Cardiac muscle cell (in vitro differentiated cells and primary cell): ENCODE measurements around the gene SKOR1. TPM values are rescaled to one million over a fixed set of nuclear protein-coding genes. Genes with fewer than 3 reads are reported as not detected.
A peak's percentile ranks its signal among the peaks of the same experiment; 100 is the strongest.

Experiments
- DNase-seq, 2 donors: peaks; one replicate each; pipeline versions ENCODE4 v3.0.0 to v3.0.0-alpha.2; 2010 to 2017; ENCODE audit warnings: low read depth in 1 of 2, low spot score in 1 of 2
- H3K27ac ChIP-seq: fragments of 200-600 bp; sonication (generic); 2 replicates; pipeline ENCODE4 v1.5.1; 2016
- H3K27me3 ChIP-seq: fragments of 200-600 bp; sonication (generic); 2 replicates; pipeline ENCODE4 v1.6.0; 2016; ENCODE audit warnings: control low read depth
- H3K36me3 ChIP-seq: fragments of 200-600 bp; sonication (generic); 2 replicates; pipeline ENCODE4 v1.5.1; 2016; ENCODE audit warnings: control low read depth
- H3K4me1 ChIP-seq: fragments of 200-600 bp; sonication (generic); 2 replicates; pipeline ENCODE4 v1.8.1; 2017; ENCODE audit warnings: low read depth, mild to moderate bottlenecking, mixed run types
- H3K4me3 ChIP-seq: fragments of 200-600 bp; sonication (generic); 2 replicates; pipeline ENCODE4 v1.5.1; 2016; ENCODE audit warnings: mild to moderate bottlenecking
- H3K9me3 ChIP-seq: fragments of 200-600 bp; sonication (generic); 2 replicates; pipeline ENCODE4 v1.5.1; 2017; ENCODE audit warnings: low read depth, mild to moderate bottlenecking, control low read depth
- polyA plus RNA-seq: library from polyadenylated mRNA; unstranded; fragments of >200 nt; fragmentation: Nextera tagmentation; extraction: Ambion mirVana; gene quantifications from 2 replicates; pipeline ENCODE4 v1.2.1, GENCODE V29; 2016
- total RNA-seq: library from RNA; depleted of rRNA; stranded (reverse); fragments of >200 nt; gene quantifications from 2 replicates; pipeline ENCODE4 v1.2.3, GENCODE V29; 2016
- TF ChIP-seq, protein P1 (sequence below): IDR thresholded peaks from 2 replicates; pipeline ENCODE4 v1.5.1; 2012; ENCODE audit warnings: low read depth, mild to moderate bottlenecking, low read length

SKOR1 gene
- total and polyA plus RNA-seq, 2 experiments from 2014 or later: 1.1 TPM; not detected in 1

- Histone ChIP-seq H3K4me1 (peaks cover 12% of the 10 kb centered on the region), H3K9me3 (no peaks in the 10 kb centered on the region), H3K27me3 (peaks cover 100% of the 10 kb centered on the region), H3K27ac (no peak overlapping the region), H3K36me3 (no peaks in the 10 kb centered on the region), H3K4me3 (no peak overlapping the region)
- TF ChIP-seq, protein P1, sequence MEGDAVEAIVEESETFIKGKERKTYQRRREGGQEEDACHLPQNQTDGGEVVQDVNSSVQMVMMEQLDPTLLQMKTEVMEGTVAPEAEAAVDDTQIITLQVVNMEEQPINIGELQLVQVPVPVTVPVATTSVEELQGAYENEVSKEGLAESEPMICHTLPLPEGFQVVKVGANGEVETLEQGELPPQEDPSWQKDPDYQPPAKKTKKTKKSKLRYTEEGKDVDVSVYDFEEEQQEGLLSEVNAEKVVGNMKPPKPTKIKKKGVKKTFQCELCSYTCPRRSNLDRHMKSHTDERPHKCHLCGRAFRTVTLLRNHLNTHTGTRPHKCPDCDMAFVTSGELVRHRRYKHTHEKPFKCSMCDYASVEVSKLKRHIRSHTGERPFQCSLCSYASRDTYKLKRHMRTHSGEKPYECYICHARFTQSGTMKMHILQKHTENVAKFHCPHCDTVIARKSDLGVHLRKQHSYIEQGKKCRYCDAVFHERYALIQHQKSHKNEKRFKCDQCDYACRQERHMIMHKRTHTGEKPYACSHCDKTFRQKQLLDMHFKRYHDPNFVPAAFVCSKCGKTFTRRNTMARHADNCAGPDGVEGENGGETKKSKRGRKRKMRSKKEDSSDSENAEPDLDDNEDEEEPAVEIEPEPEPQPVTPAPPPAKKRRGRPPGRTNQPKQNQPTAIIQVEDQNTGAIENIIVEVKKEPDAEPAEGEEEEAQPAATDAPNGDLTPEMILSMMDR: no peak
- no peak for DNase-seq
Observed at GRCh38 chr15:67828278-67828968, 3.1 kb downstream of the SKOR1 start.

DNA sequence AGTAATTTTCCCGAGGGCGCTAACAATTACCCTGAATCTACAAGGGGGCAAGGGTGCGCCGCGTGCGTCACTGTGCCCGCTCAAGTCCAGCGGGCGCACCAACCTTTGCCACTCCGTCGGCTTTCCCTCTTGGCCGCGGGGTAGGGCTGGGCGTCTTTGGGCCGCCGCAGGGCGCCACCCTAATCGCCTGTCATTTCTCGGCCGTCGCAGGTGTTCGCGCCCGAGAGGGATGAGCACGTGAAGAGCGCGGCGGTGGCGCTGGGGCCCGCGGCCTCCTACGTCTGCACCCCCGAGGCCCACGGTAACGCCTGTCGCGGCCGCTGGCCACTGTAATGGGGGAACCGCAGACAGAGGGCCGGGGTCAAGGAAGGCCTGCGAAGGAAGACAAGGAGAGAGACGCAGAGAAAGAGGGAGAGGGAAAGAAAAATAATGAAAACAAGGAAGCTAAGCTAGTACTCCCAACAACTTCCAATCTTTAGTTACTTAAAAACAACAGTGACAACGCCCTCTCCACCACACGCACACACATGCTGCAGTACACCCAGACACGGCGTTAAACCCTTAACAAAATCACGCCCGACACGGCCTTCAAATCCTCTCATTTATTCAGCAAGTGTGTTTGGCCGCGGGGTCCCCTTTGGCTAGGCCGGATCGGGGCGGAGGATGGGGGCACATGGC is 3.8 kb downstream of the SKOR1 start:
- peaks cover 100% of the 10 kb centered on the region for H3K27me3 ChIP-seq
- no peak overlapping the region for H3K4me3 ChIP-seq
- peaks cover 16% of the 10 kb centered on the region for H3K4me1 ChIP-seq
- TF ChIP-seq, protein P1: no peak
- no peaks in the 10 kb centered on the region for H3K9me3 ChIP-seq
- no peak for DNase-seq
- H3K36me3 ChIP-seq: no peaks in the 10 kb centered on the region
- H3K27ac ChIP-seq: no peak overlapping the region

DNA sequence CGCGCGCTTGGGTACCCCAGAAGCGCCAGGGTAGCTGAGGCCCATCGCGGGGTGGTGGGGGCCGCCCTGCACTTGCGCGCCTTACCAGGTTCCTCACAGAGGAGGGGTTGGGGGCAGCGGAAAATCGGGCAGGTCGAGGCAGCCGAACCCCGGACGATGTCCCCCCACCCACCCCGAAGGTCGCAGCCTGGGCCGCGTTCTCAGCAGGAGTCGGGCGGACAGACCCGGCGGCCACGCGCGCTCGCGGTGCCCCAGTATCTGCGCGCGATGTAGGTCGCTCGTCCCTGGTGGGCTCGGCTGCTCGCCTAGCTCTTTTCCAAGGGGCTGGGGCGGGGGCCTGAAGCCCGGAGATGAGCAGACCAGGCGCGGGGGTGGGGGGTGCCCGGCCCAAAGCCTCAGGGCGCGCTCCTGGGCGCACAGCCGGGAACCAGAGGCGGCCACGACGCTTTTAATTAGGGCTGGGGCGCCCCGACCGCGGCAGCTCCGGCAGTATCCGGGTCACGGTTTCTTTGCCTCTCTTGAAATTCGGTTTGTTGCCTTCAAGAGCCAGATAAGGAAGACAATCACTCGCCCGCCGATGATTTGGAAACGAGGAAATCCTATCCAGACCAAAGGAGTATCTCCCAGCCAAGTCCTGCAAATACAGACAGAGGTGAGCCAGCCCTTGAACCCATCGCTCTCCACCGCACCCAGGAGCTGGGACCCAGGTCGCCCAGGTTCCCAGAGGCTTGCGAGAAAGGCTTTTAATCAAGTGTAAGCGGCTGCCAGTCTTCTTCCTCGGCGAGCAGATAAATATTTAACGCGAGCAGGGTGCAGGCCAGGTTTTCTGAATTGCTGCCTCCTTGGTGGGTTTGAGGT is 4.6 kb downstream of the SKOR1 start:
- Histone ChIP-seq H3K27me3 (peaks cover 100% of the 10 kb centered on the region), H3K36me3 (no peaks in the 10 kb centered on the region), H3K4me1 (peaks cover 19% of the 10 kb centered on the region), H3K4me3 (no peak overlapping the region), H3K9me3 (no peaks in the 10 kb centered on the region), H3K27ac (no peak overlapping the region)
- TF ChIP-seq, protein P1: no peak
- no peak for DNase-seq

DNA sequence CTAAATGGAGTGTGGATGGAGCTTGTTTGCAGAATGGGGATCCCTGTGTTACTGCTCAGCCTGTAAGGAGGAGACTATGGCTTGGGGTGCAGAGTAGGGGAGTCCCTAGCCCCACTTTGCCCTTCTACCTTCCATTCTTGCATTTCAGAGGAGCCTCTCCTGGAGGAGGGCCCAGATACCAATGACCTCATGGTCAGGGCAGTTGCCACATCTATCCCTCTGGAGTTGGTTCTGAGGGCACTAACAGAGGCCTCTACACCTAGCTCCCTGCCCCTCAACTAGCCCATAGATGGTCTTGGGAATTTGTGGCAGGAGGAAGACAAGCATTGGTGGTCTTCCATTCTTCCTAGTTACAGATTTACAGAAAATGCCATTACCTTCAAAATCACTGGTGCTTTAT is 6.1 kb downstream of the SKOR1 start:
- Histone ChIP-seq H3K9me3 (no peaks in the 10 kb centered on the region), H3K27ac (no peak overlapping the region), H3K4me1 (peaks cover 19% of the 10 kb centered on the region), H3K27me3 (peaks cover 100% of the 10 kb centered on the region), H3K36me3 (no peaks in the 10 kb centered on the region), H3K4me3 (no peak overlapping the region)
- TF ChIP-seq, protein P1: no peak
- no peak for DNase-seq

- Histone ChIP-seq H3K4me3 (no peak overlapping the region), H3K4me1 (peaks cover 19% of the 10 kb centered on the region), H3K27me3 (peaks cover 100% of the 10 kb centered on the region), H3K9me3 (no peaks in the 10 kb centered on the region), H3K27ac (no peak overlapping the region), H3K36me3 (no peaks in the 10 kb centered on the region)
- TF ChIP-seq, protein P1: peak; percentile 51
- peak in 1 of 2 donors; percentile 56 for DNase-seq
Observed at GRCh38 chr15:67832031-67832551, 6.8 kb downstream of the SKOR1 start.
